ENCODE data around the gene PRDM15. TPM values are rescaled to one million over a fixed set of nuclear protein-coding genes. Genes with fewer than 3 reads are reported as not detected.

PRDM15 gene
- total and polyA plus RNA-seq, 4 donors, result 1.2 to 5.7 (median 2.1) TPM

DNA sequence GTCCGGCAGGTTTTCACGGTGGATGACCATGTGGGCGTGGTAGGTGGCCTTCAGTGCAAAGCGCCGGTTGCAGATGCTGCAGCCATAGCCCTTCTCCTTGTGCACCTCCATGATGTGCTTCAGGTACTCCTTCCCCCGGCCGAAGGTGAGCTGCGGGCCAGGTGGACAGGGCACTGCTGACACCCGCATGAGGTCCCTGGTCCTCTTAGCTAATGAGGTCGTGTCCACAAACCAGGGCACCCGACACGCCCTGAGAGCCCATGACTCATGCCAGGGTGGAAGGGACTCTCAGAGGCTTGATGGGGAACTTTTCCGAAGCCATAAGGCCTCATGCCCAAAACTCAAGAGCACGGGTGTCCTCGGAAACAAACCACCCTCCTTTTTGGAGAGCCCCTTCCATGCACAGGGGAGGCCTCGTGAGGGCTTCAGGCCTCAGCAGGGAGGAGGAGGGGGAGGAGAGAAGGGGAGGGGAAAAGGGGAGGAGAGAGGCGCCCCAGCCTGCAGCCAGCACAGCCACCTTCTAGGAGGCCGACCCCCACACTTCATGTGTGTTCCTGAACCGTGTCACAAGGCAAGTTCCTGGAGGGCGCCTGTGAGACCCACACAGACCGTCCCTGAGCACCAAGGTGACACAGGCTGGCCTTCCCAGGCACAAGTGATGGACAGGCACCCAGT lies 57.9 kb downstream of the PRDM15 start:
- no peaks in the 10 kb centered on the region for H3K4me1 ChIP-seq (ENCODE audit: control insufficient read depth in 4 of 4, insufficient read depth in 4 of 4, low read length in 3 of 4)
- no peak for TF ChIP-seq NR2F2 (IDR thresholded peaks at IDR 0.05)
- no peak for TF ChIP-seq SP1 (IDR thresholded peaks at IDR 0.05)
- TF ChIP-seq HNF4A (conservative IDR thresholded peaks at IDR 0.05), result no peak
- no peak for TF ChIP-seq ZBTB33 (IDR thresholded peaks at IDR 0.05)
- TF ChIP-seq ATF3 (IDR thresholded peaks at IDR 0.05), result no peak
- no peak for TF ChIP-seq GABPA (IDR thresholded peaks at IDR 0.05 in 1 of 2, conservative IDR thresholded peaks at IDR 0.05 in 1 of 2)
- TF ChIP-seq EGR1 (IDR thresholded peaks at IDR 0.05; ENCODE audit: low read depth in 2 of 2), result no peak
- no peak for TF ChIP-seq YY1 (IDR thresholded peaks at IDR 0.05)
- TF ChIP-seq, protein P1, sequence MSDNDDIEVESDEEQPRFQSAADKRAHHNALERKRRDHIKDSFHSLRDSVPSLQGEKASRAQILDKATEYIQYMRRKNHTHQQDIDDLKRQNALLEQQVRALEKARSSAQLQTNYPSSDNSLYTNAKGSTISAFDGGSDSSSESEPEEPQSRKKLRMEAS (IDR thresholded peaks at IDR 0.05), result no peak
- no peak for TF ChIP-seq JUND (IDR thresholded peaks at IDR 0.05)
- no peak for TF ChIP-seq RAD21 (IDR thresholded peaks at IDR 0.05)
- TF ChIP-seq FOXA1 (IDR thresholded peaks at IDR 0.05), result no peak
- no peak for TF ChIP-seq HNF4G (IDR thresholded peaks at IDR 0.05)
- TF ChIP-seq FOXA2 (IDR thresholded peaks at IDR 0.05), result no peak
- no peak overlapping the region for H3K9ac ChIP-seq (ENCODE audit: low read depth in 1 of 2, low read length in 2 of 2)
- DNase-seq (ENCODE audit: low spot score), result no peak
- WGBS, result 95% methylated on average over 21 of the region's 21 CpGs
- H3K27ac ChIP-seq (ENCODE audit: low read depth in 1 of 2, low read length in 2 of 2), result no peak overlapping the region
- no peak overlapping the region for H3K4me3 ChIP-seq (ENCODE audit: low read depth in 1 of 3, low read length in 3 of 3)
- peaks cover 0 to 10% (median 2%) of the 10 kb centered on the region in 4 donors for H3K36me3 ChIP-seq (ENCODE audit: control insufficient read depth in 4 of 4, insufficient read depth in 3 of 4, low read depth in 1 of 4, low read length in 3 of 4)
- H3K9me3 ChIP-seq (ENCODE audit: control insufficient read depth in 4 of 4, low read length in 3 of 4), result no peaks in the 10 kb centered on the region
- H3K27me3 ChIP-seq (ENCODE audit: control insufficient read depth in 4 of 4, insufficient read depth in 4 of 4, low read length in 3 of 4), result no peaks in the 10 kb centered on the region

DNA sequence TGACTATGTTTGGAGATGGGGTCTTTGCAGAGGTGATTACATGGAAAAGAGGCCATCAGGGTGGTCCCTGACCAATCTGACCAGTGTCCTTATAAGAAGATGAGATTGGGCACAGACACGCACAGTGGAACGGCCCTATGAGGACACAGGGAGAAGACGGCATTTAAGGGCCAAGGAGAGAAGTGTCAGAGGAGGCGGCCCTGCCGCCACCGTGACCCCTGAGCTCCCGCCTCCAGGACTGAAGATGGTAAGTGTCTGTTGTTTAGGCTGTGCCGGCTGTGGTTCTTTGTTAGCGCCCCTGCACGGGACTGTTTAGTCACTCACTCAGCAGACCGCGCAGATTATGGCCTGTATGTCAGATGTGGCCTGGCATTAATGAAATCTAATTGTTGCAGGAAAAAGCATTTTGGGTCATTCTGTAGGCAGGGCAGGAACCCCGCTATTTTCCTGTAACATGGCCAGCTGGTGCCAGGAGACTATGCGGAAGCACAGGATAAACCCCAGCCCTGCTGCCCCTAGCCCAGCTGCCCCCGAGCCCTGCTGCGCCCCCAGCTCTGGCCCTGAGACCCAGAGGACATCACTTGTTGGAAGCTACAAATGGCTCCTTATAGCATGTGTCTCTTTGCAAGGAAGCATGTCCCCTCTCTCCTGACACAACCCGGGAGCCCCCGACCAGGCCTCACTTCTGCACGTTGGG lies 58.6 kb downstream of the PRDM15 start:
- 95% methylated on average over 19 of the region's 19 CpGs for WGBS
- H3K36me3 ChIP-seq (ENCODE audit: control insufficient read depth in 4 of 4, insufficient read depth in 3 of 4, low read depth in 1 of 4, low read length in 3 of 4), result peaks cover 0 to 7% (median 2%) of the 10 kb centered on the region in 4 donors

More for the DNA sequence above, 58.6 kb downstream of the PRDM15 start:
- no peak overlapping the region for H3K27ac ChIP-seq (ENCODE audit: low read depth in 1 of 2, low read length in 2 of 2)
- no peaks in the 10 kb centered on the region for H3K9me3 ChIP-seq (ENCODE audit: control insufficient read depth in 4 of 4, low read length in 3 of 4)
- TF ChIP-seq FOXA2 (IDR thresholded peaks at IDR 0.05) (no peak), JUND (IDR thresholded peaks at IDR 0.05) (no peak), HNF4A (conservative IDR thresholded peaks at IDR 0.05) (no peak), GABPA (IDR thresholded peaks at IDR 0.05 in 1 of 2, conservative IDR thresholded peaks at IDR 0.05 in 1 of 2) (no peak), ATF3 (IDR thresholded peaks at IDR 0.05) (no peak), YY1 (IDR thresholded peaks at IDR 0.05) (no peak), NR2F2 (IDR thresholded peaks at IDR 0.05) (no peak), TAF1 (conservative IDR thresholded peaks at IDR 0.05) (no peak), EGR1 (IDR thresholded peaks at IDR 0.05; ENCODE audit: low read depth in 2 of 2) (no peak), HNF4G (IDR thresholded peaks at IDR 0.05) (no peak)
- TF ChIP-seq, protein P1 (IDR thresholded peaks at IDR 0.05), result no peak
- no peak overlapping the region for H3K9ac ChIP-seq (ENCODE audit: low read depth in 1 of 2, low read length in 2 of 2)
- no peaks in the 10 kb centered on the region for H3K27me3 ChIP-seq (ENCODE audit: control insufficient read depth in 4 of 4, insufficient read depth in 4 of 4, low read length in 3 of 4)
- no peaks in the 10 kb centered on the region for H3K4me1 ChIP-seq (ENCODE audit: control insufficient read depth in 4 of 4, insufficient read depth in 4 of 4, low read length in 3 of 4)
- H3K4me3 ChIP-seq (ENCODE audit: low read depth in 1 of 3, low read length in 3 of 3), result no peak overlapping the region
- no peak for DNase-seq (ENCODE audit: low spot score)

Measured in liver (tissue), 9 donors.